NCI-H69 (cell line): ENCODE results near the gene OR2D3.
A peak's percentile ranks its signal among the peaks of the same experiment; 100 is the strongest.
"Not testable (repeated sequence)": the region's sequence is repeated elsewhere in the genome, so short reads cannot be mapped to it uniquely, and the experiment has no call there.

ENCODE experiments used
- DNase-seq: peaks from one replicate; lab custom pipeline; 2025; lab: John Stamatoyannopoulos, UW

The OR2D3 gene, protein sequence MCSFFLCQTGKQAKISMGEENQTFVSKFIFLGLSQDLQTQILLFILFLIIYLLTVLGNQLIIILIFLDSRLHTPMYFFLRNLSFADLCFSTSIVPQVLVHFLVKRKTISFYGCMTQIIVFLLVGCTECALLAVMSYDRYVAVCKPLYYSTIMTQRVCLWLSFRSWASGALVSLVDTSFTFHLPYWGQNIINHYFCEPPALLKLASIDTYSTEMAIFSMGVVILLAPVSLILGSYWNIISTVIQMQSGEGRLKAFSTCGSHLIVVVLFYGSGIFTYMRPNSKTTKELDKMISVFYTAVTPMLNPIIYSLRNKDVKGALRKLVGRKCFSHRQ

DNA sequence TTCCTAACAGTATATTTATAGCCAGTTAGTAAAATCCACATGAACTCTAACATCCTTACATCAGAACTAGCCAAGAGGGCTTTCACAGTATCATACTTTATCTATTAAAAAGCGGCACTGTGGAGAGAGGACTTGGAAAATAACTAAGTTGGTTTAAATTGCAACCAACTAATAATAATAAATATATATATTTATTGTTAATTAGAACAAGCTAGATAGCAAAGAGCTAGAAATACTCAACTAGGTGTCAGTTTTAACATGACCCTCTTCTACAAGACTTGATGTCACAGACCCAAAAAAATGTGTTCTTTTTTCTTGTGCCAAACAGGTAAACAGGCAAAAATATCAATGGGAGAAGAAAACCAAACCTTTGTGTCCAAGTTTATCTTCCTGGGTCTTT, at the start of gene OR2D3:
Gene OR2D3 (plus strand): TSS at position 301 of the 400 bp plus-strand sequence. CDS start 0 bp downstream, at position 301.
- DNase-seq = no peak

DNA sequence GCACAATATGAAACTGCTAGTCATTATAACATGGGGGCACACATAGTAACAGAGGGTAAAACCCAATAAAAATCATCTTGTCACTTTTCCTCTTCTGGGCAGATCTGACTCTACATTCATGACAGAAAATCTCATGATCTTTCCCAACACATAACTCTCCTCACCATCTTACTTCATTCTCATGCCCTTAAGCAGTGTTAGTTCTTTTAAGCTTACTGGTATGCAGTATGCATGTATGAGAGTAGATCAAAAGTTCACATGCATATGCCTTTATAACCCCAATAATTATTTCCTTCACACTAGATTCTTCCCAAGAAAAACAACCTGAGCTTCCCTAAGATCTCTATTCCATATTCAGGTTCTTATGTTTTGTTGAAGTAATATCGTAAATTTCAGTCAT, 49.5 kb upstream of the OR2D3 start:
- DNase-seq = no peak

DNA sequence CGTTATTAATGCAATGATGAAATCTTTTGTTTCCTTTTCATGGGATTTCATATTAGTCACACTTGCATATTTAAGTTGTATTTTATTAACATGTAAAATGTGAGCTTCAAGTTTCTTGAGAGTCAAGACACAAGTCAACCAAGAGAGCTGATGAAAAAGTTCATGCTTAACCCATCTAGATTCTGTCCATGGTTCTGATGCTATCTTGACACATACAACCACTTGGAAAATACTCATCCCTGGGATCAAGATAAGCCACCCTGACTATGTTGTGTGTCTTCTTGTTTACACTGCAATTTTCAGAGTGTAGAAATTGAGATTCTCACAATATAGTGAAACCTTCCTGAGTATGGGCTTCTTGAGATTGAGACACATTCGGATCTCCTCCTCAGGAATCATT, 45.0 kb upstream of the OR2D3 start:
- DNase-seq = no peak

DNA sequence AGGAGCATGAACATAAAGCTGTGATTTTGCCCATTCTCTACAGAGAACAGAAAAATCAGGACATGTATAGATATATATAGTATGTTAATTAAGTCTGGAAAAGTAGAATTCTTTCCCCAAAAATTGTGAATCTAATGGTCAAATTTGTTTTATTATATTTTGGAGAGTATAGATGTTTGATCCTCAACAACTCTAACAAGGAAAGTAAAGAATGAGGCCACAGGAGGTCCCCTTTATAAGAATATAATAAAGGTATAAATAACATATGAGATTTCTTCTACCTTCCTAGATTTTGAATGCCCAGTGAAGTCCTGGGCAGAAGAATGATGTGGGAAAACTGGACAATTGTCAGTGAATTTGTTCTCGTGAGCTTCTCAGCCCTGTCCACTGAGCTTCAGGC, 44.5 kb upstream of the OR2D3 start, which contains the start of gene OR10A4:
Gene OR10A4 (plus strand): TSS at position 301 of the 400 bp plus-strand sequence. CDS start 23 bp downstream, at position 324.
- no peak for DNase-seq

DNA sequence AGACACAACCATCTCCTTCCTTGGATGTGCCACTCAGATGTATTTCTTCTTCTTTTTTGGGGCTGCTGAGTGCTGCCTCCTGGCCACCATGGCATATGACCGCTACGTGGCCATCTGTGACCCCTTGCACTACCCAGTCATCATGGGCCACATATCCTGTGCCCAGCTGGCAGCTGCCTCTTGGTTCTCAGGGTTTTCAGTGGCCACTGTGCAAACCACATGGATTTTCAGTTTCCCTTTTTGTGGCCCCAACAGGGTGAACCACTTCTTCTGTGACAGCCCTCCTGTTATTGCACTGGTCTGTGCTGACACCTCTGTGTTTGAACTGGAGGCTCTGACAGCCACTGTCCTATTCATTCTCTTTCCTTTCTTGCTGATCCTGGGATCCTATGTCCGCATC, 43.9 kb upstream of the OR2D3 start:
- no peak for DNase-seq

DNA sequence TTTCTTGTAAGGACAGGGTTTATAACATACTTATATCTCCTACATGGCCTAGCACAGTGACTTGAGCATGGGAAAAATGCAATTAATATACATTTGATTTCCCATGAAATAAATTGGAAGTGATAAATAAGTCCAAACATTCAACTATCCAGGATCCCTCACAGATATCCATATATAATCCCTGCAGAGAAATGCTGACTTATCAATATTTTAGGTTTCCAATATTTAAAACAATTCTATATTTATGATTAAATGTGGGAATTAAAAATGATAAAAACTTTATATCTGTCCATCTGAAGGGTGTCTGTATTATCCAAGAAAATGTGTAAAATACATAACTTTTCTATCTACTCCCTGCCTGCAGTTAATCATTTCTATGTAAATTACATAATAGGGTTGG, 38.1 kb upstream of the OR2D3 start:
- no peak for DNase-seq

DNA sequence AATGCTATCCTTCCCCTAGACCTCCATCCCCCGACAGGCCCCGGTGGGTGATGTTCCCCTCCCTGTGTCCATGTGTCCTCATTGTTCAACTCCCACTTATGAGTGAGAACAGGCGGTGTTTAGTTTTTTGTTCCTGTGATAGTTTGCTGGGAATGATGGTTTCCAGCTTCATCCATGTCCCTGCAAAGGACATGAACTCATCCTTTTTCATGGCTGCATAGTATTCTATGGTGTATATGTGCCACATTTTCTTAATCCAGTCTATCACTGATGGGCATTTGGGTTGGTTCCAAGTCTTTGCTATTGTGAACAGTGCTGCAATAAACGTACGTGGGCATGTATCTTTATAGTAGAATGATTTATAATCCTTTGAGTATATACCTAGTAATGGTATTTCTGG, 33.1 kb upstream of the OR2D3 start:
- not testable (repeated sequence) for DNase-seq

DNA sequence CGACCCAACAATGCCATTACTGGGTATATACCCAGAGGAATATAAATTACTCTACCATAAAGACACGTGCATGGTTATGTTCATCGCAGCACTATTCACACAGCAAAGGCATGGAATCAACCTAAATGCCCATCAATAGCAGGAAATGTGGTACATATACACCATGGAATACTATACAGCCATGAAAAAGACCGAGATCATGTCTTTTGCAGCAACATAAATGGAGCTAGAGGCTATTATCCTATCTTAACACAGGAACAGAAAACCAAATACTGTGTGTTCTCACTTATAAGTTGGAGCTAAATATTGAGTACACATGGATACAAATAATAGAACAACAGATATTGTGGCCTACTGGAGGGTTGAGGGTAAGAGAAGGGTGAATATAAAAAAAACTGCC, 32.0 kb upstream of the OR2D3 start:
- no peak for DNase-seq

DNA sequence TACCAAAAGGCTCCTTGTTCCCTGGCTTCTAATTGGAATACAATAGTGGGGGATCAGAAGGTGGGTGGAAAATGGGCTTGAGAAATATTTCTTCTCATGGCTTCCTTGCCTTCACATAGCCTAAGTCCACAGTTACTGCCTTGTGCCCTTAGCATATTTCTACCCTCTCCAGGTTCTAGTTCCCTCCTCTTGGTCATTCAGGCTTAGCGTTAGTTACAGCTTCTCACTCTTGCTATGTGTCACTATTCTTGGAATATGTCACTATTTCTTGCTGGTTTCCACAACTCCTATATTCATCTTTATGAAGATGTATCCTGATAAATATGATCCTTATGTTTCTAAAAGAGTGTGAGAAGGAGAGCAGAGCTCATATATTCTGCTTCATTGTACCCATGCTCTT, 31.0 kb upstream of the OR2D3 start:
- DNase-seq = no peak

DNA sequence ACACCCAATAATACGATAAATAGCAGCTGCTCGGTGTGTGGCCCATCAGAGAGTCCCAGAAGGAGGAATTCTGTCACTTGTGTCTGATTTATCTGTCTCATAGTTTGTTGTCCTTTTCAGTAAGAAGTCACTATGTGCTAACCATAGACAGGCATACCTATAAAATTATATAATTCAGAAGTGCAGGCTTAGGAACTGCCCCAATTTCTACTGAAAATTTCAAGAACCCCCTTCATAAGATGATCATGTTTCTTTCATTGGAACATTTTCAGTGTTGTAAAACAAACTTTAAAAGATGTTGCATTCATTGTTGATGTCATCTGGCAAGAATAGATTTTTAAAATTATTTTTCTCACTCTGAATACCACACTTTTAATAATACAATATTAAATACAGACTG, 28.4 kb upstream of the OR2D3 start, which contains the start of gene OR2D2:
Gene OR2D2 (minus strand): TSS at position 101 of the 400 bp plus-strand sequence. CDS start 0 bp downstream, at position 101.
- no peak for DNase-seq

DNA sequence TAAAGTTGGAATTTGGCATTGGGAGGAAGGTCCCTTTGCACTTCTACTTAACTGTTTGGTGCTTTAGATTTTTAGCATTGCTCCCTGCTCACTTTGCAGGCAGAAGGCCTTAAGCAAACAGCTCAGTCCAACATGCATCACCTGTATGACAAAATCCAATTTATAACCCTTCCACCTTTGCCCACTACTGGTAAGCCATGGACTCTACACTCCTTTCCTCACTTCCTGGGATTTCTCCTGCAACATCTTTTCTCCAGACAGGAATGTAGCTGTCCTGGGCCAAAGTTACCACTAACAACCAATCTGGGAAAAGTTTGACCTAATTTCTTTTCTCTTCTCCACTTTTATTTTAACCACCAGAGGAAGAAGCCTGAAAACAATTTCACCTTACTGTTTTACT, 26.7 kb upstream of the OR2D3 start:
- no peak for DNase-seq

DNA sequence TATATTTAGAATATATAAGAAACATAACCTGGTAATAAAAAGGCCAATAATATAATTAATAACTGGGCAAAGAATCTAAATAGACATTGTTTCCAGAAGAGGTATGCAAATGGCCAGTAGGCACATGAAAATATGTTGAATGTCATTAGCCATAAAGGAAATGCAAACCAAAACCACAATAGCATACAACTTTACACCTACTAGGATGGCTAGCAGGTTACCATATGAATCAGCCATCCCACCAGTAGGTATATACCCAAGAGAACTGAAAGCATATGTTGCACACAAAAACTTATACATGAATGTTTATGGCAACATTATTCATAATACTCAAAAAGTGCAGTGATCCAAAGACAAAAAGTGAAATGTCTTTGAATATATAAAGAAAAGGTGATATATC, 25.8 kb upstream of the OR2D3 start:
- DNase-seq = no peak

DNA sequence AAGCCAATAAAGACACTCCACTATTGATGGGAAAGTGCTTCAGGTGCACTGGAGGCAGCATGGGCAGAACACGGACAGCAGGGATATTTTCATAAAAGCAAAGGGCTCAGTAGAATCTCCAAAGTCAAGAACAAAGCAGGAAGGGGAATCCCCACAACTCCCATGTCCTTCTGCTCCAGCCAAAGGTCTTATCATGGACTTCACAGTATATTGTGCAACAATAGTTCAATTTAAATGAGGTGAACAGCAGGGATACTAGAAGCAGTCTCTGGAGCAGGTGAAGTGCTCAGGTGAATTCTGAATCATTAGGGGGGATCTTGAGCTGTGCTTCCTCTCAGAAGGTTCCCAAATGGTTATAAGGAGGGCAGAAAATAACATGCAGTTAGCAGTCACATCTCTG, 21.9 kb upstream of the OR2D3 start:
- DNase-seq = no peak

DNA sequence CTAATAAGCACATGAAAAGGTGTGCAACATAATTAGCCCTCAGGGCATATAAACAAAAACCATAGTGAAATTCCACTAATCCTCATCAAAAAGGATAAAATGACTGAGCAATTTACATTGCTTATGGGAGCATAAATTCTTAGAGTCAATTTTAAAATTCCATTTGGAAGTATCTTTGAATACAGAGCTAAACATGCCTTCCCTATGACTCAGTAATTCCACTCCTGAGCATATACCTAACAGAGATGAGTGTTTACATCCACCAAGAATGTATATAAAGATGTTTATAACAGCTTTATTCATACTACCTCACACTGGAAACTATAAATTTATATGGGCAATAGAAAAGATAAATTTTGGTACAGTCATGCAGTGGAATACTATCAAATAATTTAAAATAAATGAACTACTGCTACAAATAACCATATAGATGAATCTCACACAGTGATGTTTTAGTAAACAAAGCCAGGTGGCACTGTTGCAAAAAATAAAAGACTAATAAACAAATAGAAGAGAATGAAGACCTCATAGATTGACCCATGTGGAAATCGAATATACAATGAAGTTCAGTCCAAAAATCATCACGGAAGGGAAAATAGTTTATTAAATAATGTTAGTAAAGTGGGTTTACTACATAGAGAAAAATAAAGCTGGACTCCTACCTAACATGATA, 20.3 kb upstream of the OR2D3 start:
- DNase-seq = no peak

DNA sequence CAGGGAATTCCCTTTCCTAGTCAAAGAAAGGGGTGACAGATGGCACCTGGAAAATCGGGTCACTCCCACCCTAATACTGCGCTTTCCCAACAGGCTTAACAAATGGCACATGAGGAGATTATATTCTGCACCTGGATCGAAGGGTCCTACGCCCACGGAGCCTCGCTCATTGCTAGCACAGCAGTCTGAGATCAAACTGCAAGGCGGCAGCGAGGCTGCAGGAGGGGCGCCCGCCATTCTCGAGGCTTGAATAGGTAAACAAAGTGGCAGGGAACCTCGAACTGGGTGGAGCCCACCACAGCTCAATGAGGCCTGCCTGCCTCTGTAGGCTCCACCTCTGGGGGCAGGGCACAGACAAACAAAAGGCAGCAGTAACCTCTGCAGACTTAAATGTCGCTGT, 16.0 kb upstream of the OR2D3 start:
- not testable (repeated sequence) for DNase-seq

DNA sequence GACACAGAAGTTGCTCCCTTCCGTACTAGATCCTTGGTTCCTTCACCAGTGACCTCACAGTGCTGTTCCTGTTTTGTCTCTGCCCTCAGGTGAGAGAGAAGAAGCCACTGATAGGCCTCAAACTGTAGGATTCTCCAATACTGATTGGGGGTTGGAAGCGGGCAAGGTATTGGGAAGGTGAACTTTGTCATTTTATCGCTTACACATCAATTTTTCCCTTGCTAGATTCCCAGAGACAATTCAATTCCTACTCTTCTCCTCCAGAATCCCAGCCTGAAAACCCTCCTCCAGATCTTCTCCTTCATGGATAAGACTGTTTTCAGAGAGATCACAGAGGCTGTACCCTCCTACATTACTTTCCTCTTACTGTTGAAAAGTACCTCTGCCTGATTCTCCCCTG, 9.4 kb upstream of the OR2D3 start:
- DNase-seq = no peak

DNA sequence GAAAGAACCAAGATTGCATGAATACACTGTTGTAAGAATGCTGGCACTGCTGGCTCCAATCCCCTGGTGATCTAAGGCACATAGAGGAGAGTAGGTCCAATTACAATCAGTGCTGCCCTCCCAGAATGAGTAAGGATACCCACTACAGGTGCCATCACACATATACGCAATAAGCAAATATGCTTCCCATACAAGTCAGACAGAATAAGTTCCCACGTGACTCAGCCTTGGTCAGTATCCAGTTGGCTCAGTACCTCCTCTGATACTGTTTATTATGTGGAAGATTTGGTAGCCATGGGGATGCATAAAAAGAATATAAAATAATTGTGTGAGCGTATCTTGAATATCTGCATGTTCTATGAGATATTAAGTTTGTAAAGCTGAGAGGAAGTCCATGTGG, 8.9 kb upstream of the OR2D3 start:
- DNase-seq = no peak

DNA sequence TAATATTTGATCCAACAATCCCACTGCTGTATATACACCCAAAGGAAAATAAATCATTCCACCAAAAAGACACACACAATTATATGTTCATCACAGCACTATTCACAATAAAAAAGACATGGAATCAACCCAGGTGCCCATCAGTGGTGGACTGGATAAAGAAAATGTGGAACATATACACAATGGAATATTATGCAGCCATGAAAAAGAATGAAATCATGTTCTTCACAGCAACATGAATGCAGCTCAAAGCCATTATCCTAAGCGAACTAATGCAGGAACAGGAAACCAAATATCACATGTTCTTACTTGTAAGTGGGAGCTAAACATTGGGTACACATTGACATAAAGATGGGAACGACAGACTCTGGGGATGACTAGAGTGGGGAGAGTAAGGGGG, 1.1 kb upstream of the OR2D3 start:
- DNase-seq = no peak

DNA sequence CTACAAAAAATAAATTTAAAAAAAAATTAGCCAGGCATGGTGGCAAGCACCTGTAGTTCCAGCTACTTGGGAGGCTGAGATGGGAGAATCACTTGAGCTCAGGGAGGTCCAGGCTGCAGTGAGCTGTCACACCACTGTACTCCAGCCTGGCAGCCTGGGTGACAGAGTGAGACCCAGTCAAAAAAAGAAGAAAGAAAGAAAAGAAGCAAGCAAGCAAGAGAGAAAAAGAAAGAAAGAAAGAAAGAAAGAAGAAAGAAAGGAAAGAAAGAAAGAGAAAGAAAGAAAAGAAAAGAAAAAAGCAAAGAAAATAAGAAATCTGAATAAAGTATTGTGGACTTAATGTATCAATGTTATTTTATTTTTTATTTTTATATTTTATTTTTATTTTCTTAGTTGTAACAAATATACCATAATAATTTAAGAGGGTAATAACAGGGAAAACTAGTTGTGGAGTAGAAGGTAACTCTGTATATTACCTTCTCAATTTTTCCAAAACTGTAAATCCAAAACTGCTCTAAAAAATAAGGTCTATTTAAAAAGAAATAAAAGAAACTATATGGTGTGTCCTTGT, 4.3 kb downstream of the OR2D3 start:
- no peak for DNase-seq

DNA sequence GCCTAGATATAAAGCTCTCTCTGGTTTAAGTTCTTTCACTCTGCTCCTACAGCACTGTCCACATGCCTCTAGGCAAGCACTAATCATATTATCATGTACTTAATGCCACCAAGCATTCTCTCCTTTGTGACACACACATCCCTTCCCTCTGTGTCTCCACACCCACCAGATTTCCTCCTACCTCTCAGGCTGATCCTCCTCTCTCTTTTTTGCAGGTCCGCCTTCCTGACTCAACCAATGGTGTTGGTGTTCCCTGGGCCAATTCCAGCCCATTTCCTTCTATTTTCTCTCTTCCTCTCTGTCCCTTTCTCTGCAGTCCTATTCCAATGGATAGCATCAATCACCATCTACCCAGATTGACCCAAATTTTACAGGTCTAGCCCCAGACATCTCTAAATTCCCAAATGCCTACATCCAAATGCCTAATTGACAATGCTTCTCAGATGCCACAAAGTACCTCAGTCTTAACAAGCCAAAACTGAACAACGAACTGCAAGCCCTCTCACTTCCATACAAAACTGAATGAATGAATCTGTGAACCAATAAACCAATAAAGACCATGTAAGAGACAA, 4.9 kb downstream of the OR2D3 start:
- no peak for DNase-seq

DNA sequence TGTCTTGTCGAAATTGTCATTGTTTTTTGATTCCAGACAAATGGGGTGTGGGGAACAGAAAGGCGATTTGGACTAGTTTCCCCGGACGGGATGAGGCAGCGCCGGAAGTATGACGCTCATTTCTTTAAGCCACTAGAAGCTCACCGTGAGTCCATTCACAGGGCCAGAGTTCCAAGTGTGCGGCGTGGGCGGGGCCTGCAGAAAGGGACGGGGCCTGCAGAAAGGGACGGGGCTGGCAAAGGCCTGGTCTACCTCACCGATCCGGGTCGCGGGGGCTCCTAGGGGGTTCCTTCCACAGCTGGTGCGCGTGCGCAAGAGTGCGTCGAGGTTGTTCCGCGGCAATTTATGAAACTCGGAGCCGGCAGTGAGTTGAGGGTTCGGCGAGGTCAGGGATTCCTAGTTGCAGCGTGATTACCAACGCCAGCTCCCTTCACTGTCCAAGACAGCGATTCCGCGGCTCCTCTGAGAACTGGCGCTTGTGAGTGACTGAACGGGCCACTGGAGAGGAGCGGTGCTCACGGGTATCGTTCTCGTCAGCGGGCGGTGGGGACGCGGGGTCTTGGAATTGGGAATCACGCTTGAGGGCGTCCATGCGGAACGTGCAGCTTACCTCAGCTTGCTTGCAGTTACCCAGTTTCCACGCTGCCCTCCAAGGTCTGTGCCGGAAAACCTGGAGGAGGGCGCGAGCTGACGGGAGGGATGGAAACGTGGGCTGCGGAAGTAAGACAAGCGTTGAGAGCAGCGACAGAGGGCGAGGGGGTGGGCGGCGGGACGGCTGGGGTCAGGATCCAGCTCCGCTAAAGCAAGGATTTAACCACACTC, 5.6 kb downstream of the OR2D3 start, which contains the start of gene ZNF215:
Gene ZNF215 (plus strand): TSS at position 219 of the 822 bp plus-strand sequence. CDS start 5,847 bp downstream, outside the sequence.
- DNase-seq = peak; percentile 49
